ENCODE data around the gene EGFL7.

- no peak for TF ChIP-seq ZNF232 (CRISPR knock-in tag; IDR thresholded peaks at IDR 0.05)
- TF ChIP-seq CTCF (IDR thresholded peaks at IDR 0.05): no peak
- TF ChIP-seq, protein P1, sequence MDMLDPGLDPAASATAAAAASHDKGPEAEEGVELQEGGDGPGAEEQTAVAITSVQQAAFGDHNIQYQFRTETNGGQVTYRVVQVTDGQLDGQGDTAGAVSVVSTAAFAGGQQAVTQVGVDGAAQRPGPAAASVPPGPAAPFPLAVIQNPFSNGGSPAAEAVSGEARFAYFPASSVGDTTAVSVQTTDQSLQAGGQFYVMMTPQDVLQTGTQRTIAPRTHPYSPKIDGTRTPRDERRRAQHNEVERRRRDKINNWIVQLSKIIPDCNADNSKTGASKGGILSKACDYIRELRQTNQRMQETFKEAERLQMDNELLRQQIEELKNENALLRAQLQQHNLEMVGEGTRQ (CRISPR knock-in tag; IDR thresholded peaks at IDR 0.05): no peak
- TF ChIP-seq, protein P2, sequence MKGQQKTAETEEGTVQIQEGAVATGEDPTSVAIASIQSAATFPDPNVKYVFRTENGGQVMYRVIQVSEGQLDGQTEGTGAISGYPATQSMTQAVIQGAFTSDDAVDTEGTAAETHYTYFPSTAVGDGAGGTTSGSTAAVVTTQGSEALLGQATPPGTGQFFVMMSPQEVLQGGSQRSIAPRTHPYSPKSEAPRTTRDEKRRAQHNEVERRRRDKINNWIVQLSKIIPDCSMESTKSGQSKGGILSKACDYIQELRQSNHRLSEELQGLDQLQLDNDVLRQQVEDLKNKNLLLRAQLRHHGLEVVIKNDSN (CRISPR knock-in tag; IDR thresholded peaks at IDR 0.05): no peak
- TF ChIP-seq NFYB (CRISPR knock-in tag; conservative IDR thresholded peaks at IDR 0.05; ENCODE audit: low read depth): no peak
- TF ChIP-seq ATF2 (CRISPR knock-in tag; IDR thresholded peaks at IDR 0.05; ENCODE audit: borderline replicate concordance, low read depth): no peak
- TF ChIP-seq, protein P3, sequence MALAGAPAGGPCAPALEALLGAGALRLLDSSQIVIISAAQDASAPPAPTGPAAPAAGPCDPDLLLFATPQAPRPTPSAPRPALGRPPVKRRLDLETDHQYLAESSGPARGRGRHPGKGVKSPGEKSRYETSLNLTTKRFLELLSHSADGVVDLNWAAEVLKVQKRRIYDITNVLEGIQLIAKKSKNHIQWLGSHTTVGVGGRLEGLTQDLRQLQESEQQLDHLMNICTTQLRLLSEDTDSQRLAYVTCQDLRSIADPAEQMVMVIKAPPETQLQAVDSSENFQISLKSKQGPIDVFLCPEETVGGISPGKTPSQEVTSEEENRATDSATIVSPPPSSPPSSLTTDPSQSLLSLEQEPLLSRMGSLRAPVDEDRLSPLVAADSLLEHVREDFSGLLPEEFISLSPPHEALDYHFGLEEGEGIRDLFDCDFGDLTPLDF (CRISPR knock-in tag; IDR thresholded peaks at IDR 0.05): no peak
- TF ChIP-seq TEAD4 (CRISPR knock-in tag; IDR thresholded peaks at IDR 0.05): no peak
Measured at GRCh38 chr9:136714893-136715274, 52.2 kb downstream of the EGFL7 start.
